GM18498 (cell line): ENCODE data around the gene APOBEC3C.
"Not testable (repeated sequence)": the region's sequence is repeated elsewhere in the genome, so short reads cannot be mapped to it uniquely, and the experiment has no call there.

Experiments
- ATAC-seq: cut with Tn5 transposase; IDR thresholded peaks from one replicate; pipeline ENCODE4 v1.9.1; 2021; ENCODE audit warnings: mild to moderate bottlenecking, moderate library complexity; ENCODE audit not compliant: unreplicated experiment

Gene APOBEC3C

DNA sequence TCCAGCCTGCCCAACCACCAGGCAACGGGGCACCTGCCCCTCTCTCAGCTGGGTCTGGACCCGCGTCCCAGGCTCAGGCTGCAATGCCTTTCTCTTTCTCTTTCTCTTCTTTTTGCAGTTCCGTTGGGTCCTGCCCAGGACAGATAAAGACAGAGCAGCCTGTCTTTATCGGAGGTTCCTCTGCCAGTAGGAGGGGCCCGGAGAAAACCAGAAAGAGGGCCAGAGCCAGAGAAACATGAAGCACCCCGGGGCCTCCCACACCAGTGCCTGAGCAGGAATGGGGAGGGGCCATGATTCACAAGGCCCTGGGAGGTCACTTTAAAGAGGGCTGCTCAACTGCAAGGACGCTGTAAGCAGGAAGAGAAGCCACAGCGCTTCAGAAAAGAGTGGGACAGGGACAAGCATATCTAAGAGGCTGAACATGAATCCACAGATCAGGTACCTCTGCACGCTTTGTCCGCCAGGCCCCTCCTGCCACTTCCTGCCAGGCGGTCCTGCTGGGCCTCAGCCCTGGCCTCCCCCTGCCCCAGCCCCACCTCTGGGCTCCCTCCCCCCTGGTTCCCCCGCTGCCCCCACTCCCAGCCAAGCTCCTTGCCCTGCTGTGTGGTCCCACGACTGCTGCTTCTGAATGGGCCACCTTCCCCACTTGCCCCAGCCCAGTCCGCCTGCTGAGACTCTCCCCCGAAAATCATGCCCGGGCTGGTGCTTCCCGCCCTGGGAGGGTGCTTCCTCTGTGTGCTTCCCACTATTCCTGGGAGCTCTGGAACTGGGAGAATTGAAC, at the start of gene APOBEC3C:
Gene APOBEC3C (plus strand): TSS at position 316 of the 781 bp plus-strand sequence. CDS start 106 bp downstream, at position 422.
- peak; percentile 90 for ATAC-seq

GRCh38 chr22:38964306-38964705, 49.8 kb upstream of the APOBEC3C start:
- ATAC-seq, result no peak

DNA sequence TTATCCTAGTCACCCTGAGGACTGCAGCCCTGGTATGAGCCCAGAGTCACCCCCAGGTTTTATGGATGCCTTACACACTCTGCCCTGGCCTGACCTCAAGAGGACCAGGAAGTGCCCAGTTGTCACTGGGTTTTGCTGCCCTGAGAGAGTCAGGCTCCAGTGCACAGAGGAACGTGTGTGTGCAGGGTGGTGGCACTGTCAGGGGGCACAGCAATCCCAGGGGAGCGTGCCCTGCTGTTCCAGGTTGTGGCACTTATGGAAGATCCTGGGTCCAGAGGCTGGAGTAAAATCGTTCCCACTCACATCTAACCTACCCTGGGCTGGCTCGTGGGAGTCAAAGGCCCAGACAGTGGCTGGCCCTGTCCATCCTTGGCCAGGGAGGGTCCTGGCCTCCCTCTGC, 49.1 kb upstream of the APOBEC3C start:
- no peak for ATAC-seq

DNA sequence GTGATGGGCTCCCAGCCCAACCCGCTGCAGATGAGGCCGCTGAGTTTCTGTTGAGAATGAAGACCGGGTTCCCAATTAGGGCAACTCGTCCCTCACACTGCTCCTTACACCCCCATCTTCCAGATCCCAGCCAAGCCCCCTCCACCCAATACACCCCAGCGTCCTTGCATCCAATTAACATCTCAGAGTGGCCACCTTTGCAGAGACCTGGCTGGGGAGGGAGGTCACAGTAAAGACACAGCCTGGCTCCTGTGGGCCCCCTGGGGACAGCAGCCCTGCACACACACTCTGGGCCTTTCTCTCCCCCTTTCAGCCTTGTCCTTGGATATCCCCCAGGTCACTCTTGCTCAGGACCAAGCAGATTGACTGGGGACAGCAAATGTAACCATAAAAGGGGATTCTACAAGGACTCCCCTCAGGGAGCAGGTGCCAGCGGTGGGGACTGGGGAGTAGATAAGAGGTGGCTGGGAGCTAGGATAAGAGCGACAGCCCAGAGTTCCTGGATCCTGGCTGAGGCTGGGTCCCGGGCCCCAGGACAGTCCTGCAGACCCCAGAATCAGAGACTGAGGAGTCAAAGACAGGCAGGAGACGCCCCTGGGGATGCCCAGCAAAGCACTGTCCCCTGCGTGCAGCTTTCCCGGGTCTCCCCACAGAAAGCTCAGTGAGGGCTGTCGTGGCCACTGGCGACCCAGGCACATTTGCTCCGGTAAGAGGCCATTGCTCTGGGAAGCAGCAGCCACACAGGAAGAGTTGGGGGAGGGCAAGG, 48.3 kb upstream of the APOBEC3C start:
- ATAC-seq, result no peak

GRCh38 chr22:38966380-38966702, 47.7 kb upstream of the APOBEC3C start:
- no peak for ATAC-seq

- no peak for ATAC-seq
Measured at GRCh38 chr22:38966942-38967341, 47.1 kb upstream of the APOBEC3C start.

GRCh38 chr22:38967451-38968450, 46.3 kb upstream of the APOBEC3C start:
- no peak for ATAC-seq

GRCh38 chr22:38968801-38969200, 45.3 kb upstream of the APOBEC3C start:
- no peak for ATAC-seq

GRCh38 chr22:38970551-38970950, 43.5 kb upstream of the APOBEC3C start:
- ATAC-seq, result no peak

DNA sequence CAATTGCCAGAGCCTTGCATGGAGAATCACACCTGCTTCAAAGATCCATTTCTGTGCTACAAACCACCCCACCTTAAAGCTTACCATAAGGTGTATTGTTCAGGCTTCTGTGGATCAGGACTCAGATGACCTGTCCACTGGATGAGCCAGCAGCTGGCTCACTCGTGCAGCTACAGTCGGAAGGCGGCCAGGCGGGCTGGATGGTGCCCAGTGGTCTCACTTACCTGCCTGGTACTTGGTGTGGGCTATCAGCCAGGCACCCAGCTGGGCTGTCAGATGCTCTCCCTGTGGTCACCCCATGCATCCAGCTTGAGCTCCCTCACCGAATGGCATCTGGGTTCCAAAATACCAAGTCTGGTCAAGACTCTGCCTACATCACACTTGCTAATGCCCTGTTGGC, 42.9 kb upstream of the APOBEC3C start:
- ATAC-seq, result no peak

DNA sequence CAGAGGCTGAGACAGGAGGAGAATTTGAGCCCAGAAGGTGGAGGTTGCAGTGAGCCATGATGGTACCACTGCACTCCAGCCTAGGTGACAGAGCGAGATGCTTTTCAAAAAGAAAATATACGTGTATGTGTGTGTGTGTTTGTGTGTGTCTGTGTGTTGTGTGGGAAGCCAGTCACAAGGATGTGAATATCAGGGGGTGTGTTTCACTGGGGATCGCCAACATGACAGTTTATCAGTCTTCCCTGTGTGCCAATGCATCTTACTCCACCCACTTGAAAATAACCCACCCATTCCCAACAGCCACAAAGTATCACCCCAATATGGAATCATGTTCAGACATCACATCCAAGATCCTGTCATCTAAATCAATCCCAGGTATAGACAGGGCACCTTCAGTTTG, 42.3 kb upstream of the APOBEC3C start:
- no peak for ATAC-seq

DNA sequence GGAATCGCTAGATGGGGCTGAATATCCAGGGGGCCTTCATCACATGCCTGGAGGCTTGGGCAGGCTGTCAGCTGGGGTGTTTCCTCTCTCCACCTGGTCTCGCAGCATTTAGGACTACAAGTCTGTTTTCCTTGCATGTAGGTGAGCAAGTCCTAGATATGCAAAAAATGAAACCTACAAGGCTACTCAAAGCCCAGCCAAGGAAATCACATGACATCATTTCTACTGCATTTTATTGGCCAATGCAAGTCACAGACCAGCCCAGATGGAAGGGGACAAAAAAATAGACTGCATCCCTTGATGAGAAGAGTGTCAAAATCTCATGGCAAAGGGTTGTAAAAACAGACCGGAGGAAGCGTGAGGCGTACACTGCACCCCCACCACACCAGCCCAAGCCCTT, 41.5 kb upstream of the APOBEC3C start:
- ATAC-seq, result no peak

- ATAC-seq, result no peak
Measured at GRCh38 chr22:38973289-38974169, 40.5 kb upstream of the APOBEC3C start.

DNA sequence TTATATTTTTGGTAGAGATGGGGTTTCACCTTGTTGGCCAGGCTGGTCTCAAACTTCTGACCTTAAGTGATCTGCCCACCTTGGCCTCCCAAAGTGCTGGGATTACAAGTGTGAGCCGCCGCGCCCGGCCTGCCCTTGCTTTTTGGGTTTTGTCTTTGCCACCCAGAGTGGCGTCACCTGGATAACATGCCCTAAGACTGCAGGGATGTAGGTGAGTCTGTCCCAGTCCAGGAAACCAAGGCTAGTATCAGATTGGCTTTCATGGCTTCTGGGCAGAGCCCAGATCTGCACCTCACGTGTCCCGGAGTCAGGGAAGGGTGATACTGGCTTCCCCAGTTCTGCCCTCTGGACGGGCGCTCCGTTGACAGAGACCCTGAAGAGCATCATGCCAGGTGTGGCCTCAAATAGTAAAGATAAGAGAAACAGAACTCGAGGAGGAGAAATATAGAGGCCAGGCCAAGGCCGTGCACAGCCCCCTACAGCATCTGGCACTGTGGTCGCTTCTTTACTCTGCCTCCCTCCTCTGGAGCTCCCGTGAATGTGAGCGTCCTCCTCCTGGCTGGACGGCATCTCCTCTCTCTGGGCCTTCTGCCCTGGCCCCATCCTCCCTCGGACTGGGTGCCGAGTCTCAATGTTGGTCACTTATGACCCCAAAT, 39.8 kb upstream of the APOBEC3C start:
- ATAC-seq, result no peak

- ATAC-seq, result no peak
Measured at GRCh38 chr22:38974826-38975175, 39.3 kb upstream of the APOBEC3C start.

DNA sequence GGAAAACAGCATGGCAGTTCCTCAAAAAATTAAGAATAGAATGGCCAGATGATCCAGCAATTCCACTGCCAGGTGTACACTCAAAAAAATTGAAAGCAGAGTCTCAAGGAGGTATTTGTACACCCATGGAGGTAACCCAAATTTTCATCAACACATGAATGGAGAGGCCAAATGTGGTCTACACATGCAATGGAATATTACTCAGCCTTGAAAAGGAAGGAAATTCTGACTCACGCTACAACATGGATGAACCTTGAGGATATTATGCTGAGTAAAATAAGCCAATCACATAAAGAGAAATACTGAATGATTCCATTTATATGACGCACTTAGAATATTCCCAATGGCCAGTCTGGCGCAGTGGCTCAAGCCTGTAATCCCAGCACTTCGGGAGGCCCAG, 36.8 kb upstream of the APOBEC3C start:
- ATAC-seq, result not testable (repeated sequence)

GRCh38 chr22:38980587-38980986, 33.5 kb upstream of the APOBEC3C start:
- ATAC-seq, result not testable (repeated sequence)

- no peak for ATAC-seq
Measured at GRCh38 chr22:38981005-38981991, 32.8 kb upstream of the APOBEC3C start.
